ENCODE data around the gene SENP3. TPM values are rescaled to one million over a fixed set of nuclear protein-coding genes. Genes with fewer than 3 reads are reported as not detected.

SENP3 gene
- total and polyA plus RNA-seq, 2 of the 13 experiments (the other 11 are each of a cell fraction or from before 2014, with no cell fraction given): 55.8 to 75.4 TPM

- TF ChIP-seq ZSCAN5A (CRISPR knock-in tag; IDR thresholded peaks at IDR 0.05; ENCODE audit: borderline replicate concordance) (peak; percentile 77; the same call in 1 of the 2 replicates), ATAD3A (CRISPR knock-in tag; IDR thresholded peaks at IDR 0.05) (no peak), SMAD3 (CRISPR knock-in tag; IDR thresholded peaks at IDR 0.05) (peak; percentile 35; the same call in 1 of the 2 replicates), ZNF143 (CRISPR knock-in tag; IDR thresholded peaks at IDR 0.05) (peak; percentile 66), NFATC3 (CRISPR knock-in tag; IDR thresholded peaks at IDR 0.05) (peak; percentile 55; the same call in 1 of the 2 replicates), ETV5 (CRISPR knock-in tag; IDR thresholded peaks at IDR 0.05; ENCODE audit: borderline replicate concordance) (no peak; the same call in 1 of the 2 replicates), MLX (CRISPR knock-in tag; IDR thresholded peaks at IDR 0.05) (0 out of 2 replicates have a peak, but pooled peaks have one; percentile 4), HMGXB4 (CRISPR knock-in tag; IDR thresholded peaks at IDR 0.05; ENCODE audit: borderline replicate concordance in 1 of 2, low read depth in 1 of 2) (peak; percentile 62 to 67; a peak in 2 of 4 replicates), ZNF281 (CRISPR knock-in tag; IDR thresholded peaks at IDR 0.05; ENCODE audit: borderline replicate concordance) (no peak; the same call in 1 of the 2 replicates), ZNF619 (CRISPR knock-in tag; IDR thresholded peaks at IDR 0.05) (no peak), FOXP1 (IDR thresholded peaks at IDR 0.05) (no peak), FOXP1 (CRISPR knock-in tag; IDR thresholded peaks at IDR 0.05) (no peak), ZNF30 (CRISPR knock-in tag; IDR thresholded peaks at IDR 0.05) (no peak), DNMT3B (CRISPR knock-in tag; conservative IDR thresholded peaks at IDR 0.05) (no peak), ZNF704 (CRISPR knock-in tag; IDR thresholded peaks at IDR 0.05; ENCODE audit: borderline replicate concordance) (no peak), MYC (CRISPR knock-in tag; IDR thresholded peaks at IDR 0.05; ENCODE audit: borderline replicate concordance) (peak; percentile 91), ZNF337 (CRISPR knock-in tag; IDR thresholded peaks at IDR 0.05; ENCODE audit: borderline replicate concordance, low read depth) (no peak), ZNF431 (CRISPR knock-in tag; IDR thresholded peaks at IDR 0.05; ENCODE audit: borderline replicate concordance, low read depth) (no peak; the same call in none of the 2 replicates), AGO1 (IDR thresholded peaks at IDR 0.05; ENCODE audit: low read depth, low read length, poor library complexity, severe bottlenecking) (peak; percentile 91), ZNF317 (CRISPR knock-in tag; IDR thresholded peaks at IDR 0.05) (0 out of 2 replicates have a peak, but pooled peaks have one; percentile 23), ZNF44 (CRISPR knock-in tag; IDR thresholded peaks at IDR 0.05) (0 out of 2 replicates have a peak, but pooled peaks have one; percentile 58)
Measured at GRCh38 chr17:7583253-7584109, 21.8 kb downstream of the SENP3 start, which contains the start of gene MPDU1 (continued).
